OCI-LY1 (cell line): Measurements from ENCODE around the gene CHD9NB.

Experiments used
- EZH2 ChIP-seq: fragments of 200-600 bp; sonication (generic), shearing (Covaris generic); IDR thresholded peaks from 2 replicates; pipeline ENCODE4 v1.8.0; 2017; ENCODE audit warnings: borderline replicate concordance, mixed run types, mild to moderate bottlenecking, antibody characterized with exemption, low read length, moderate library complexity, mixed read lengths
- TF ChIP-seq, protein P1 (sequence below): fragments of 200-600 bp; sonication (generic), shearing (Covaris generic); IDR thresholded peaks from 2 replicates; pipeline ENCODE4 v1.5.1; 2017; ENCODE audit warnings: mild to moderate bottlenecking, antibody characterized with exemption, low read length, moderate library complexity, mixed read lengths

DNA sequence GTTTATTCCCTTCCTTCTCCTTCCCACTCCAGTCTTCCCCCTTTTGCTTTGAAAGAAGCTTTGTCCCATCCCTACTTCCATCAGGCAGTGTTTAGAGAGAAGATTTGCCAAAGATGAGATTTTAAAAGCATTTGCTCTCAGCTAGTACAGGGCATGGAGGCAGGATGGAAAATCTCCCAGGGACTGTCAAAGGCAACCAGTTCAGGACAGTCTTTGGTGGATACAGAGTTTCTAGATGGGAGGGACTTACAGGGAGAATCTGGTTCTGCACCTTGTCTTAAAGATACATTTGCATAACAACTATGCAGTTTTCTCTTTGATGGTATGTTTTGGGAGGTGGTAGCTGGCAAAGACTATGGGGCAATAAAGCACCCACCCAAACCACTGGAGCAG, 28.3 kb upstream of the CHD9NB start:
- TF ChIP-seq, protein P1, sequence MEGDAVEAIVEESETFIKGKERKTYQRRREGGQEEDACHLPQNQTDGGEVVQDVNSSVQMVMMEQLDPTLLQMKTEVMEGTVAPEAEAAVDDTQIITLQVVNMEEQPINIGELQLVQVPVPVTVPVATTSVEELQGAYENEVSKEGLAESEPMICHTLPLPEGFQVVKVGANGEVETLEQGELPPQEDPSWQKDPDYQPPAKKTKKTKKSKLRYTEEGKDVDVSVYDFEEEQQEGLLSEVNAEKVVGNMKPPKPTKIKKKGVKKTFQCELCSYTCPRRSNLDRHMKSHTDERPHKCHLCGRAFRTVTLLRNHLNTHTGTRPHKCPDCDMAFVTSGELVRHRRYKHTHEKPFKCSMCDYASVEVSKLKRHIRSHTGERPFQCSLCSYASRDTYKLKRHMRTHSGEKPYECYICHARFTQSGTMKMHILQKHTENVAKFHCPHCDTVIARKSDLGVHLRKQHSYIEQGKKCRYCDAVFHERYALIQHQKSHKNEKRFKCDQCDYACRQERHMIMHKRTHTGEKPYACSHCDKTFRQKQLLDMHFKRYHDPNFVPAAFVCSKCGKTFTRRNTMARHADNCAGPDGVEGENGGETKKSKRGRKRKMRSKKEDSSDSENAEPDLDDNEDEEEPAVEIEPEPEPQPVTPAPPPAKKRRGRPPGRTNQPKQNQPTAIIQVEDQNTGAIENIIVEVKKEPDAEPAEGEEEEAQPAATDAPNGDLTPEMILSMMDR, result no peak
- no peak for TF ChIP-seq EZH2
